GM21367 (cell line): ENCODE results near the gene PREX1.
"Not testable (repeated sequence)": the region's sequence is repeated elsewhere in the genome, so short reads cannot be mapped to it uniquely, and the experiment has no call there.

ENCODE experiments used
- ATAC-seq: cut with Tn5 transposase; IDR thresholded peaks from one replicate; pipeline ENCODE4 v1.9.1; 2021; ENCODE audit not compliant: unreplicated experiment

The PREX1 gene

GRCh38 chr20:48812600-48813445, 15.0 kb downstream of the PREX1 start:
- no peak for ATAC-seq

GRCh38 chr20:48812114-48812513, 15.7 kb downstream of the PREX1 start:
- not testable (repeated sequence) for ATAC-seq

- ATAC-seq, result no peak
These were observed 18.1 kb downstream of the PREX1 start for GRCh38 chr20:48809673-48810072.

- no peak for ATAC-seq
These were observed 19.3 kb downstream of the PREX1 start for GRCh38 chr20:48808382-48809034.

- no peak for ATAC-seq
These were observed 20.0 kb downstream of the PREX1 start for GRCh38 chr20:48807586-48808381.

GRCh38 chr20:48807051-48807450, 20.7 kb downstream of the PREX1 start:
- no peak for ATAC-seq

- ATAC-seq, result no peak
These were observed 22.1 kb downstream of the PREX1 start for GRCh38 chr20:48805716-48806115.

- no peak for ATAC-seq
These were observed 22.5 kb downstream of the PREX1 start for GRCh38 chr20:48805286-48805685.

GRCh38 chr20:48804300-48804980, 23.4 kb downstream of the PREX1 start:
- no peak for ATAC-seq

GRCh38 chr20:48803176-48804053, 24.4 kb downstream of the PREX1 start:
- ATAC-seq, result no peak

GRCh38 chr20:48802647-48803046, 25.2 kb downstream of the PREX1 start:
- no peak for ATAC-seq

GRCh38 chr20:48802216-48802615, 25.6 kb downstream of the PREX1 start:
- no peak for ATAC-seq

- ATAC-seq, result no peak
These were observed 26.6 kb downstream of the PREX1 start for GRCh38 chr20:48801197-48801596.

GRCh38 chr20:48800177-48800576, 27.6 kb downstream of the PREX1 start:
- no peak for ATAC-seq

- ATAC-seq, result no peak
These were observed 28.3 kb downstream of the PREX1 start for GRCh38 chr20:48799328-48800105.

- ATAC-seq, result no peak
These were observed 29.7 kb downstream of the PREX1 start for GRCh38 chr20:48797850-48798747.

GRCh38 chr20:48797275-48797825, 30.4 kb downstream of the PREX1 start:
- ATAC-seq, result no peak

- ATAC-seq, result no peak
These were observed 32.1 kb downstream of the PREX1 start for GRCh38 chr20:48795732-48796131.
